ENCODE measurements around the gene AZI2. TPM values are rescaled to one million over a fixed set of nuclear protein-coding genes. Genes with fewer than 3 reads are reported as not detected.
A peak's percentile ranks its signal among the peaks of the same experiment; 100 is the strongest.

The AZI2 gene
- total and polyA plus RNA-seq, 9 of the 15 experiments (the other 6 are each of a cell fraction or from before 2014, with no cell fraction given) = 28.5 to 96.3 (median 70.2) TPM

GRCh38 chr3:28348629-28349468, at the start of gene AZI2, which contains the start of gene ZCWPW2 (continued):
- no peak; the same call in 1 of the 2 replicates for TF ChIP-seq ZNF609 (CRISPR knock-in tag; IDR thresholded peaks at IDR 0.05; ENCODE audit: borderline replicate concordance)
- 0 out of 2 replicates have a peak, but pooled peaks have one; percentile 31 for TF ChIP-seq HOXB6 (CRISPR knock-in tag; IDR thresholded peaks at IDR 0.05; ENCODE audit: borderline replicate concordance)
- TF ChIP-seq XRCC5 (IDR thresholded peaks at IDR 0.05; ENCODE audit: low read depth, low read length) = no peak
- no peak for TF ChIP-seq ZNF583 (CRISPR knock-in tag; IDR thresholded peaks at IDR 0.05)
- TF ChIP-seq HNRNPK (IDR thresholded peaks at IDR 0.05; ENCODE audit: low read depth, low read length, poor library complexity, severe bottlenecking) = no peak
- no peak for TF ChIP-seq HDGF (IDR thresholded peaks at IDR 0.05)
- TF ChIP-seq HNRNPH1 (optimal IDR thresholded peaks at IDR 0.05; ENCODE audit: low read depth, low read length) = no peak
- no peak for TF ChIP-seq CBFB (CRISPR knock-in tag; IDR thresholded peaks at IDR 0.05)
- TF ChIP-seq TCF7L2 (IDR thresholded peaks at IDR 0.05; ENCODE audit: low read depth, low read length) = no peak
- TF ChIP-seq CBX3 (IDR thresholded peaks at IDR 0.05; ENCODE audit: borderline replicate concordance in 1 of 2, low read length in 2 of 2) = peak in 1 of 2 experiments; percentile 10; a peak in 1 of 3 replicates
- TF ChIP-seq ZFP36 (IDR thresholded peaks at IDR 0.05; ENCODE audit: low read depth, low read length, partially characterized antibody) = no peak
- no peak for TF ChIP-seq ZNF449 (CRISPR knock-in tag; IDR thresholded peaks at IDR 0.05)
- peak; percentile 31; the same call in 1 of the 2 replicates for TF ChIP-seq KLF13 (tag; IDR thresholded peaks at IDR 0.05; ENCODE audit: borderline replicate concordance, low read depth)
- 0 out of 2 replicates have a peak, but pooled peaks have one; percentile 19 for TF ChIP-seq TRIM28 (IDR thresholded peaks at IDR 0.05)
- TF ChIP-seq ID3 (CRISPR knock-in tag; IDR thresholded peaks at IDR 0.05) = no peak
- peak; percentile 6 for TF ChIP-seq ID3 (tag; IDR thresholded peaks at IDR 0.05)
- peak; percentile 94 for TF ChIP-seq TAF7 (tag; IDR thresholded peaks at IDR 0.05)
- peak; percentile 96 for TF ChIP-seq GABPA (tag; conservative IDR thresholded peaks at IDR 0.05; ENCODE audit: low read depth)
- no peak for TF ChIP-seq MCM7 (IDR thresholded peaks at IDR 0.05)
- TF ChIP-seq HDAC2 (IDR thresholded peaks at IDR 0.05) = no peak; the same call in 1 of the 2 replicates

Measured in K562 (cell line).